Measurements from ENCODE around the gene SMU1. TPM values are rescaled to one million over a fixed set of nuclear protein-coding genes. Genes with fewer than 3 reads are reported as not detected.
A peak's percentile ranks its signal among the peaks of the same experiment; 100 is the strongest.

The SMU1 gene
- total RNA-seq, 1 donor from 2014 or later, result 22.9 TPM

DNA sequence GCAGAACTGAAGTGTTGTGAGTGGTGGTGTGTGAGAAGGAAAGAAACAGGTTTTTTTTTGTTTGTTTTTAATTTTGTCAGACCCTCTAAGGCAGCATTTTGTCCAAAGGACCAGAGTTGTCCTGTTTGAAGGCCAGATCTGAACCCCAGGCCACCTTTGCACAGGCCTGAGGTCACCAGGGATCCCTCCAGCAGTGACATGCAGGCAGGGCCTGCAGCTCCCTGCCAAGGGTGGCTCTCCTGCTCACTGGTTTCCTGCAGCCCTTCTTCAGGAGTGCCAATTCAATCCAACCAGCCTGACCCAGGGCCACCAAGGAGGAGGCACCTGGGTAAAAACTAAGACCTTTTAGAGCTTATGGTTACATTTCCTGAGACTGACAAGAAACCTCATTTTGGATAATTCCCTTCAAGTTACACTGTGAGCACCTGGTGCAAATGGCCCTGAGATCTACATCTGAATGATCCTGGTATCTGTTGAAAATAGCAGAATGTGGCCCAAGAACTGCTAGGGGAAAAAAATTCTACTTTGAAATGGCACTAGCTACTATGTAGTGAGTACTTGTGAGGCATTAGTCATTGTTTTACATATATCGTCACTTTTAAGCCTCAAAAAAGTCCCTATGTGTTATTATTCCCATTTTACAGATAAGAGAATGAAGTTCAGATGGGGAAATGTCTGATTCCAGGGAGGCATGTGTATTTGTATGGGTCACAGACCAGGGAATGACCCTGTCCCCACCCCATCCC lies 33.5 kb upstream of the SMU1 start:
- Mint-ChIP-seq H3K36me3 (ENCODE audit: low read depth, unreplicated experiment) (peaks cover 21% of the 10 kb centered on the region), H3K9me3 (ENCODE audit: unreplicated experiment) (no peaks in the 10 kb centered on the region), H3K27me3 (ENCODE audit: low read depth, unreplicated experiment) (no peaks in the 10 kb centered on the region), H3K4me1 (ENCODE audit: low read depth, unreplicated experiment) (peaks cover 37% of the 10 kb centered on the region), H3K27ac (ENCODE audit: unreplicated experiment) (no peak overlapping the region), H3K4me3 (ENCODE audit: unreplicated experiment) (no peak overlapping the region)
- Histone ChIP-seq H3K4me3 (ENCODE audit: insufficient read depth, low read depth, low read length) (no peak overlapping the region), H3K9ac (ENCODE audit: low read length) (no peak overlapping the region), H3K27ac (ENCODE audit: low read depth, low read length) (no peak overlapping the region), H2AFZ (ENCODE audit: low read depth, low read length) (no peak overlapping the region), H3K4me1 (ENCODE audit: insufficient read depth, low read length) (peaks cover 22% of the 10 kb centered on the region), H3K79me2 (ENCODE audit: insufficient read depth, low read length) (no peaks in the 10 kb centered on the region), H3K4me2 (ENCODE audit: low read length) (no peak overlapping the region), H3K36me3 (ENCODE audit: insufficient read depth, low read length) (peaks cover 11% of the 10 kb centered on the region), H3K9me3 (ENCODE audit: insufficient read depth, low read depth, low read length) (no peaks in the 10 kb centered on the region), H3K27me3 (ENCODE audit: insufficient read depth, low read length) (no peaks in the 10 kb centered on the region), H4K20me1 (ENCODE audit: insufficient read depth, low read length) (peaks cover 3% of the 10 kb centered on the region)
- DNase-seq (ENCODE audit: low read depth) (no peak), FAIRE-seq (no peak)
- TF ChIP-seq, protein P1, sequence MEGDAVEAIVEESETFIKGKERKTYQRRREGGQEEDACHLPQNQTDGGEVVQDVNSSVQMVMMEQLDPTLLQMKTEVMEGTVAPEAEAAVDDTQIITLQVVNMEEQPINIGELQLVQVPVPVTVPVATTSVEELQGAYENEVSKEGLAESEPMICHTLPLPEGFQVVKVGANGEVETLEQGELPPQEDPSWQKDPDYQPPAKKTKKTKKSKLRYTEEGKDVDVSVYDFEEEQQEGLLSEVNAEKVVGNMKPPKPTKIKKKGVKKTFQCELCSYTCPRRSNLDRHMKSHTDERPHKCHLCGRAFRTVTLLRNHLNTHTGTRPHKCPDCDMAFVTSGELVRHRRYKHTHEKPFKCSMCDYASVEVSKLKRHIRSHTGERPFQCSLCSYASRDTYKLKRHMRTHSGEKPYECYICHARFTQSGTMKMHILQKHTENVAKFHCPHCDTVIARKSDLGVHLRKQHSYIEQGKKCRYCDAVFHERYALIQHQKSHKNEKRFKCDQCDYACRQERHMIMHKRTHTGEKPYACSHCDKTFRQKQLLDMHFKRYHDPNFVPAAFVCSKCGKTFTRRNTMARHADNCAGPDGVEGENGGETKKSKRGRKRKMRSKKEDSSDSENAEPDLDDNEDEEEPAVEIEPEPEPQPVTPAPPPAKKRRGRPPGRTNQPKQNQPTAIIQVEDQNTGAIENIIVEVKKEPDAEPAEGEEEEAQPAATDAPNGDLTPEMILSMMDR (IDR thresholded peaks at IDR 0.05; ENCODE audit: insufficient read depth, low read depth, low read length), result no peak

DNA sequence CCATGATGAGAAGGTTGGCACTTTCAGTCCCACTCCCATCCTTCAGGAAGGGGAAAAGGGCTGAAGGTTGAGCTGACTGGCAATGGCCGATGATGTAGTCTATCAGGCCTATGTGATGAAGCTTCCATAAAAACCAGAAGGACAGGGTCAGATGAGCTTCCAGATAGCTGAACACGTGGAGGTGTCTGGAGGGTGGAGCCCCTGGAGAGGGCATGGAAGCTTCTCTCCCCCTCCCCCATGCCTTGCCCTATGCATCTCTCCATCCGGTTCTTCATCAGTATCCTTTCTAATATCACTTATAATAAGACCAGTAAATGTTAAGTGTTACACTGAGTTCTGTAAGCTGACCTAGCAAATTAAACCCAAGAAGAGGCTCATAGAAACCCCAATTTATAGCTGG lies 32.6 kb upstream of the SMU1 start:
- Histone ChIP-seq H3K27me3 (ENCODE audit: insufficient read depth, low read length) (no peaks in the 10 kb centered on the region), H3K4me1 (ENCODE audit: insufficient read depth, low read length) (peaks cover 22% of the 10 kb centered on the region), H4K20me1 (ENCODE audit: insufficient read depth, low read length) (no peaks in the 10 kb centered on the region), H3K9me3 (ENCODE audit: insufficient read depth, low read depth, low read length) (no peaks in the 10 kb centered on the region), H3K27ac (ENCODE audit: low read depth, low read length) (no peak overlapping the region), H3K9ac (ENCODE audit: low read length) (no peak overlapping the region), H3K36me3 (ENCODE audit: insufficient read depth, low read length) (peaks cover 11% of the 10 kb centered on the region), H3K4me2 (ENCODE audit: low read length) (no peak overlapping the region), H3K4me3 (ENCODE audit: insufficient read depth, low read depth, low read length) (no peak overlapping the region), H3K79me2 (ENCODE audit: insufficient read depth, low read length) (no peaks in the 10 kb centered on the region), H2AFZ (ENCODE audit: low read depth, low read length) (no peak overlapping the region)
- TF ChIP-seq, protein P1 (IDR thresholded peaks at IDR 0.05; ENCODE audit: insufficient read depth, low read depth, low read length), result no peak
- TF ChIP-seq EZH2 (IDR thresholded peaks at IDR 0.05; ENCODE audit: insufficient read depth, low read length), result no peak
- peaks cover 16% of the 10 kb centered on the region for H3K36me3 Mint-ChIP-seq (ENCODE audit: low read depth, unreplicated experiment)
- no peaks in the 10 kb centered on the region for H3K9me3 Mint-ChIP-seq (ENCODE audit: unreplicated experiment)
- FAIRE-seq (no peak), DNase-seq (ENCODE audit: low read depth) (no peak)
- H3K4me1 Mint-ChIP-seq (ENCODE audit: low read depth, unreplicated experiment), result peaks cover 38% of the 10 kb centered on the region
- H3K27ac Mint-ChIP-seq (ENCODE audit: unreplicated experiment), result peak overlapping the region; percentile 9
- H3K4me3 Mint-ChIP-seq (ENCODE audit: unreplicated experiment), result no peak overlapping the region
- no peaks in the 10 kb centered on the region for H3K27me3 Mint-ChIP-seq (ENCODE audit: low read depth, unreplicated experiment)

- Mint-ChIP-seq H3K27me3 (ENCODE audit: low read depth, unreplicated experiment) (no peaks in the 10 kb centered on the region), H3K36me3 (ENCODE audit: low read depth, unreplicated experiment) (peaks cover 10% of the 10 kb centered on the region), H3K27ac (ENCODE audit: unreplicated experiment) (no peak overlapping the region), H3K4me3 (ENCODE audit: unreplicated experiment) (no peak overlapping the region), H3K4me1 (ENCODE audit: low read depth, unreplicated experiment) (peaks cover 40% of the 10 kb centered on the region), H3K9me3 (ENCODE audit: unreplicated experiment) (no peaks in the 10 kb centered on the region)
- no peak overlapping the region for H3K4me3 ChIP-seq (ENCODE audit: insufficient read depth, low read depth, low read length)
- no peaks in the 10 kb centered on the region for H3K27me3 ChIP-seq (ENCODE audit: insufficient read depth, low read length)
- H3K9ac ChIP-seq (ENCODE audit: low read length), result no peak overlapping the region
- H3K79me2 ChIP-seq (ENCODE audit: insufficient read depth, low read length), result no peaks in the 10 kb centered on the region
- H3K27ac ChIP-seq (ENCODE audit: low read depth, low read length), result no peak overlapping the region
- TF ChIP-seq, protein P1 (IDR thresholded peaks at IDR 0.05; ENCODE audit: insufficient read depth, low read depth, low read length), result no peak
- TF ChIP-seq EZH2 (IDR thresholded peaks at IDR 0.05; ENCODE audit: insufficient read depth, low read length), result no peak
- H3K4me1 ChIP-seq (ENCODE audit: insufficient read depth, low read length), result peaks cover 22% of the 10 kb centered on the region
- FAIRE-seq (no peak), DNase-seq (ENCODE audit: low read depth) (no peak)
- H2AFZ ChIP-seq (ENCODE audit: low read depth, low read length), result no peak overlapping the region
- H3K36me3 ChIP-seq (ENCODE audit: insufficient read depth, low read length), result peaks cover 9% of the 10 kb centered on the region
- H3K9me3 ChIP-seq (ENCODE audit: insufficient read depth, low read depth, low read length), result no peaks in the 10 kb centered on the region
- H3K4me2 ChIP-seq (ENCODE audit: low read length), result no peak overlapping the region
- H4K20me1 ChIP-seq (ENCODE audit: insufficient read depth, low read length), result no peaks in the 10 kb centered on the region
Measured at GRCh38 chr9:33108472-33108871, 32.0 kb upstream of the SMU1 start.
